GM12874 (cell line): Measurements from ENCODE around the gene CIAO3.

ENCODE experiments used
- CTCF ChIP-seq: IDR thresholded peaks from 2 replicates; pipeline ENCODE4 v1.5.1; 2011; ENCODE audit warnings: low read depth, mild to moderate bottlenecking, control low read depth, low read length, moderate library complexity; ENCODE audit not compliant: insufficient read depth

CIAO3 gene

GRCh38 chr16:780296-780695, 39.5 kb upstream of the CIAO3 start:
- no peak for TF ChIP-seq CTCF

- TF ChIP-seq CTCF: no peak
These were observed 38.8 kb upstream of the CIAO3 start for GRCh38 chr16:779561-779960.

GRCh38 chr16:778909-779527, 38.2 kb upstream of the CIAO3 start:
- no peak for TF ChIP-seq CTCF

- TF ChIP-seq CTCF: no peak
These were observed 37.6 kb upstream of the CIAO3 start for GRCh38 chr16:778447-778846.

GRCh38 chr16:777826-778225, 37.0 kb upstream of the CIAO3 start:
- TF ChIP-seq CTCF: no peak

GRCh38 chr16:776824-777223, 36.0 kb upstream of the CIAO3 start:
- no peak for TF ChIP-seq CTCF

- no peak for TF ChIP-seq CTCF
These were observed 34.5 kb upstream of the CIAO3 start for GRCh38 chr16:775236-775796.
